A549 treated with AZD9567 at 1 μM for 4 hours (cell line): ENCODE results near the gene SMIM8. TPM values are rescaled to one million over a fixed set of nuclear protein-coding genes. Genes with fewer than 3 reads are reported as not detected.

Experiments used
- total RNA-seq: library from RNA; stranded (reverse); fragments of 200-300 nt; extraction: Qiagen RNA extraction; gene quantifications from 5 replicates; pipeline ENCODE4 v1.2.3, GENCODE V29; 2022; ENCODE audit not compliant: insufficient read depth

Gene SMIM8
- total RNA-seq, result 2.8 to 7.6 TPM (median 3.6 TPM) in 5 replicates

GRCh38 chr6:87322304-87323212, at the start of gene SMIM8:
Gene SMIM8 (plus strand): TSS chr6:87322588. CDS start chr6:87337032, 14,444 bp downstream.

GRCh38 chr6:87344731-87345130, 22.3 kb downstream of the SMIM8 start, which contains the start of gene C6orf163:
Gene C6orf163 (plus strand): TSS chr6:87344813. CDS start chr6:87345100, 287 bp downstream.

Other genes with a start within 250 kb of the SMIM8 start
- 0.14 to 0.35 TPM (median 0.24 TPM) in 4 of 5 replicates, not detected in the other for gene CGA, start 227.5 kb upstream of the SMIM8 start, total RNA-seq
- gene ZNF292, start 167.0 kb upstream of the SMIM8 start, total RNA-seq, result 2.4 to 8.2 TPM (median 3.0 TPM) in 5 replicates
- not detected in 5 replicates for gene GJB7, start 6.7 kb downstream of the SMIM8 start, total RNA-seq
- gene C6orf163, start 22.2 kb downstream of the SMIM8 start, total RNA-seq, result 0.07 to 0.34 TPM (median 0.33 TPM) in 3 of 5 replicates, not detected in the others
- gene CFAP206, start 85.4 kb downstream of the SMIM8 start, total RNA-seq, result 0.50 to 0.60 TPM (median 0.52 TPM) in 4 of 5 replicates, not detected in the other
- gene SLC35A1, start 150.4 kb downstream of the SMIM8 start, total RNA-seq, result 7.3 to 10.0 TPM (median 9.1 TPM) in 5 replicates